Activated naive CD8-positive, alpha-beta T cell treated with anti-CD3 and anti-CD28 coated beads, Interleukin-2, amount 50 U/mL, for 24 hours (primary cell): ENCODE data around the gene DIS3L2.
"Not testable (repeated sequence)": the region's sequence is repeated elsewhere in the genome, so short reads cannot be mapped to it uniquely, and the experiment has no call there.

ENCODE experiments used
- ATAC-seq: fragments of 150-1000 bp; cut with Tn5 transposase; one replicate; pipeline ENCODE4 v1.10.0; 2021
- DNase-seq: peaks from one replicate; pipeline ENCODE4 v3.0.0; 2021
- H3K27ac Mint-ChIP-seq: one replicate; pipeline ENCODE4 v1.8.0; 2021; ENCODE audit warnings: mild to moderate bottlenecking, mixed read lengths
- H3K27me3 Mint-ChIP-seq: one replicate; pipeline ENCODE4 v1.8.0; 2021; ENCODE audit warnings: mixed read lengths
- H3K36me3 Mint-ChIP-seq: one replicate; pipeline ENCODE4 v1.8.0; 2021; ENCODE audit warnings: low read depth, mixed read lengths
- H3K4me1 Mint-ChIP-seq: one replicate; pipeline ENCODE4 v1.8.0; 2021; ENCODE audit warnings: mixed read lengths
- H3K4me3 Mint-ChIP-seq: one replicate; pipeline ENCODE4 v1.8.0; 2021; ENCODE audit warnings: mild to moderate bottlenecking, moderate library complexity, mixed read lengths
- H3K9me3 Mint-ChIP-seq: one replicate; pipeline ENCODE4 v1.8.0; 2021; ENCODE audit warnings: mixed read lengths

The DIS3L2 gene

GRCh38 chr2:232111551-232111950 is 150.0 kb downstream of the DIS3L2 start:
- DNase-seq (no peak), ATAC-seq (no peak)
- H3K27me3 Mint-ChIP-seq, result no peaks in the 10 kb centered on the region
- H3K9me3 Mint-ChIP-seq, result no peaks in the 10 kb centered on the region
- no peak overlapping the region for H3K4me3 Mint-ChIP-seq
- H3K4me1 Mint-ChIP-seq, result peaks cover 10% of the 10 kb centered on the region
- H3K27ac Mint-ChIP-seq, result no peak overlapping the region
- peaks cover 7% of the 10 kb centered on the region for H3K36me3 Mint-ChIP-seq

DNA sequence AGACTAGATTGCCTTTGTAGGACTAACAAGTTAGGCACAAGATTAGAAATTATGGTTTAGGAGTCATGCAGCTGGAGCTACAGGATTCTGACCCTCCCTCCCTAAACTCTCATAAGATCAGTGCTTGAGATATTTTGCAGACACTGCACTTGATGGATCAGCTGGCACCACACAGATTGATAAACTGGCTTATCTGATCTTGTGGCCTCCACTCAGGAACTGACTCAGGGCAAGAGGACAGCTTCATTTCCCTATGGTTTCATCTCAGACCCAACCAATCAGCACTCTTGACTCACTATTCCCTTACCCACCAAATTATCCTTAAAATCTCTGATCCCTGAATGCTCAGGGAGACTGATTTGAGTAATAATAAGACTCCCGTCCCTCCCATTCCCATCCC is 152.3 kb downstream of the DIS3L2 start:
- DNase-seq (no peak), ATAC-seq (peak; percentile 20)
- Mint-ChIP-seq H3K9me3 (no peaks in the 10 kb centered on the region), H3K4me3 (no peak overlapping the region), H3K36me3 (peaks cover 2% of the 10 kb centered on the region), H3K4me1 (peaks cover 19% of the 10 kb centered on the region), H3K27me3 (no peaks in the 10 kb centered on the region), H3K27ac (no peak overlapping the region)

DNA sequence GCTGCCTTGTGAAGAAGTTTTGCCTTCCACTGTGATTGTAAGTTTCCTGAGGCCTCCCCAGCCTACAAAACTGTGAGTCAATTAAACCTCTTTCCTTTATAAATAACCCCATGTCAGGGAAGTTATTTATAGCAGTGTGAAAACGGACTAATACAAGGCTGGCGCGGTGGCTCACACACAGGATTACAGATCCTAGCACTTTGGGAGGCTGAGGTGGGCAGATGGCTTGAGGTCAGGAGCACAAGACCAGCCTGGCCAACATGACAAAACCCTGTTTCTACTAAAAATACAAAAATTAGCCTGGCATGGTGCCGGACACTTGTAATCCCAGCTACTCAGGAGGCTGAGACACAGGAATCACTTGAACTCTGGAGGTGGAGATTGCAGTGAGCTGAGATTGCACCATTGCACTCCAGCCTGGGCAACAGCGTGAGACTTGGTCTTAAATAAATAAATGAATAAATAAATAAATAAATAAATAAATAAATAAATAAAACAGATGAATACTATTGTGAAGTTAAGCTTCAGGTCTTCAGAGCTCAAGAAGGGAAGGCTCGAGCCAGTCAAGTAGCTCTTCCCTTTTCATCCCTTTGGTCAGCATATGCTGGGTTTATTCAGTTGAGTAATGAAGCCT is 154.3 kb downstream of the DIS3L2 start:
- H3K4me1 Mint-ChIP-seq, result peaks cover 19% of the 10 kb centered on the region
- not testable (repeated sequence) for ATAC-seq, H3K27me3 Mint-ChIP-seq, H3K4me3 Mint-ChIP-seq, DNase-seq, H3K9me3 Mint-ChIP-seq, H3K27ac Mint-ChIP-seq, H3K36me3 Mint-ChIP-seq

- Mint-ChIP-seq H3K4me3 (no peak overlapping the region), H3K27me3 (no peaks in the 10 kb centered on the region), H3K36me3 (peaks cover 2% of the 10 kb centered on the region), H3K9me3 (no peaks in the 10 kb centered on the region), H3K27ac (no peak overlapping the region), H3K4me1 (peaks cover 19% of the 10 kb centered on the region)
- ATAC-seq (no peak), DNase-seq (no peak)
These were observed 155.3 kb downstream of the DIS3L2 start for GRCh38 chr2:232116852-232117251.

DNA sequence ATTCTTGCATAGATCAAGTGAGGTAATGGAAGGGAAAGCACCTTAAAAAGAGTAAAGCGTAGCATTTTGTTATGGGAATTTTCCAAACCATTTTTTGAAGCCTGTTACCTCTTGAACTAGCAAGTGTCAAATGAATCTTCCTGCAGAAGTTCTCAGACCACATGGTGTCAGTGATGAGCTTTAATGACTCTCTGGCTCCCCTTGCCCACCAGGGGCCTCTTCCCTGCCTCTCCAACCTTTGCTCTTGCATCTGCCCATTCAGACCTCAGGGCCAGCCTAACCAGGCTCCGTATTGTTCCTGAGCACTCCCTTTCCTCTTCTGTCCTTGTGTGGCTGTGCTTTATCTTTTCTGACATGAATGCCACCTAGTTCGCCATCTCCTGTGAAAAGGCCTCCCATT is 155.9 kb downstream of the DIS3L2 start:
- H3K4me1 Mint-ChIP-seq, result peaks cover 19% of the 10 kb centered on the region
- H3K27ac Mint-ChIP-seq, result no peak overlapping the region
- ATAC-seq (no peak), DNase-seq (no peak)
- no peaks in the 10 kb centered on the region for H3K9me3 Mint-ChIP-seq
- peaks cover 2% of the 10 kb centered on the region for H3K36me3 Mint-ChIP-seq
- H3K4me3 Mint-ChIP-seq, result no peak overlapping the region
- H3K27me3 Mint-ChIP-seq, result no peaks in the 10 kb centered on the region

GRCh38 chr2:232120911-232121310 is 159.4 kb downstream of the DIS3L2 start:
- DNase-seq, result no peak
- Mint-ChIP-seq H3K27ac (no peak overlapping the region), H3K9me3 (no peaks in the 10 kb centered on the region), H3K4me3 (no peak overlapping the region), H3K4me1 (peaks cover 13% of the 10 kb centered on the region), H3K27me3 (no peaks in the 10 kb centered on the region), H3K36me3 (no peaks in the 10 kb centered on the region)
- ATAC-seq, result no peak

DNA sequence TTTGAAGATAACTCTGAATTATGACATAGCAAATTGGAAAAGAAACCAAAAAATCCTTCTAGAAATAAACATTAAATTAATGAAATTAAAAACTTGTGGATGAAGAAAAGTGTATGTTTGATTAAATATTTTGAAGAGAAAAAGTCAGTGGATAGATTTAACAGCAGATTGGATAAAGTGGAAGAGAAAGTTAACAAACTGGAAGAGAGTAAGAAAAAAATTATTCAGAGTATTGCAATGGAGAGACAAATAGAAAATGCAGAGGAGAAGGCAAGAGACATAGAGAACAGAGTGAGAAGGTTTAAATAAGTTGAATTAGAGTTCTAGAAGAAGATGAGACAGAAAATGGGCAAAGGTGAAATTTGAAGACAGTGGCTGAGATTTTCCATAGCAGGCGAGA is 162.8 kb downstream of the DIS3L2 start:
- Mint-ChIP-seq H3K27me3 (no peaks in the 10 kb centered on the region), H3K9me3 (no peaks in the 10 kb centered on the region), H3K36me3 (no peaks in the 10 kb centered on the region), H3K4me1 (peaks cover 4% of the 10 kb centered on the region), H3K27ac (no peak overlapping the region), H3K4me3 (no peak overlapping the region)
- ATAC-seq (no peak), DNase-seq (no peak)

DNA sequence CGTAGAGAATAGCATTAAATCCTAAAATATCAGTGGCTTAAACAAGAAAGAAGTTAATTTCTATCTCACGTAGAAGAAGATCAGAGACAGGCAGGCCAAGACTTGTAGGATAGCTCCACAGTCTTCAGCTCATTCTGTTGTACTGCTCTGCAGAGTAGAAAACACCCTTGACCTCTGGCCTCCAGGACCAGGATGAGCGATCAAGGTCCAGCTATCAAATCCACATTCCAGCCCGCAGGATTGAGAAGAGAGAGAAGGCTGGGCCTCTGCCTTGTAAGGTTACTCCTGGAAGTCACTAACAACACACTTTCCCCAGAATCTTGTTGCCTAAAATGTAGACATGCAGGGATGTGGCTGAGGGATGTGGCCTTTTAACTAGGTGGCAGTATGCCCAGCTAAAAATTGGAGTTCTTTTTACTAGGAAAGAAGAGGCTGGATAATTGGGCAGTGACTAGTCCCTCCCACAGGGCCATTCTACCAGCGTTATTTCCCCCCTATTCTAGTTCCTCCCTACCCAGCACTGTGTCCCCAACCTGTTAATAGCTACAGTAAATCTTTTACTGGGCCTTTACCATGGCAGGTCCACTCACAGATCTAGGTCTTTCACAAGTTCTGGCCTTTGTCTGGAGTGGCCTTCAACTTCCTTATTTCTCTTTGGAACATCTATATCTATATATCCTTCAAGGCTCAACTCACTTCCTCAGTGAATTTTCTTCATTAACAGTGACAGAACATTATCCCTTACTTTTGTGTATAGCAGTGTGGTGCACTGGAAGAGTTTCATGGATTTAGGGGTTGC is 165.0 kb downstream of the DIS3L2 start:
- Mint-ChIP-seq H3K27ac (no peak overlapping the region), H3K9me3 (no peaks in the 10 kb centered on the region), H3K4me3 (no peak overlapping the region), H3K27me3 (no peaks in the 10 kb centered on the region), H3K36me3 (peaks cover 4% of the 10 kb centered on the region), H3K4me1 (peaks cover 4% of the 10 kb centered on the region)
- ATAC-seq (no peak), DNase-seq (no peak)

DNA sequence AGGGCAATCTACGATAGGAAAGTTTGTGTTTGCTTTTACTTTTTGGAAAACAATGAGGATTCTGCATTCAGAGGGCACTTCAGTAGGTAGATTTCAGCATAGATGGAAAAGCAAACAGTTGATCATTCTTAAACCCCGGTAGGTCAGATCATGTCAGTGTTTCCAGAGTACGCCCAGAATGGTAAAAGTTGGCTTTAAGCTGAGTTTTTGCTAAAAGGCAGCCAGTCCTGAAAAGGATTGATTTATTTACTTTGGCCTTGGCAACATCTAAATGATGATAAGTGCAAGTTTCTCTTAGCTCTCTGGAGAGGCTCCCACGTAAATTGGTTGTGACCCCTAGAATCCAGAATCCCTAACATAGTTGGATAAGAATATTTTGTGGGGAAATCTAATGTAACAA is 168.0 kb downstream of the DIS3L2 start:
- Mint-ChIP-seq H3K36me3 (peaks cover 14% of the 10 kb centered on the region), H3K4me3 (no peak overlapping the region), H3K27me3 (no peaks in the 10 kb centered on the region), H3K27ac (no peak overlapping the region), H3K4me1 (peaks cover 2% of the 10 kb centered on the region), H3K9me3 (no peaks in the 10 kb centered on the region)
- ATAC-seq (no peak), DNase-seq (no peak)

DNA sequence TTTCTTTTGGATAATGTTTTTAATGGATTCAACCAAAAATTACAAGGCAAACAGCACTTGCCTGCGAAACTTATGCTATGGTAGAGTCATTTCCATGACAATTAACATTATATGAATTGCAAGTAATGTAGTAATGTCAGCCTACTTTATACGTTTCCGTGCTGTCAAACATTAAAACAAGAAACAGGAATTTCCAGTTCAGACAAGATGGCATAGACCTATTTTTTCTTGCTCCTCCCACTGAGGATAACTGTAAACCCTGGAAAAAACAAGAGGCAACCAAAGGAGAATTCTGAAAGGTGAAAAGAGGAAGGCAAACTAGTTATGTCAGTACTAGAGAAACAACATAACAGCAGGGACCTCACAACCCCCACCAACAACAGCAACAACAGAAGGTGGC is 170.7 kb downstream of the DIS3L2 start:
- H3K9me3 Mint-ChIP-seq, result no peaks in the 10 kb centered on the region
- no peak for ATAC-seq
- H3K27me3 Mint-ChIP-seq, result no peaks in the 10 kb centered on the region
- no peak overlapping the region for H3K27ac Mint-ChIP-seq
- H3K36me3 Mint-ChIP-seq, result peaks cover 14% of the 10 kb centered on the region
- DNase-seq, result no peak
- no peak overlapping the region for H3K4me3 Mint-ChIP-seq
- peaks cover 10% of the 10 kb centered on the region for H3K4me1 Mint-ChIP-seq

- H3K27me3 Mint-ChIP-seq, result no peaks in the 10 kb centered on the region
- H3K36me3 Mint-ChIP-seq, result peaks cover 17% of the 10 kb centered on the region
- peaks cover 18% of the 10 kb centered on the region for H3K4me1 Mint-ChIP-seq
- DNase-seq (no peak), ATAC-seq (no peak)
- H3K9me3 Mint-ChIP-seq, result no peaks in the 10 kb centered on the region
- no peak overlapping the region for H3K4me3 Mint-ChIP-seq
- no peak overlapping the region for H3K27ac Mint-ChIP-seq
These were observed 171.6 kb downstream of the DIS3L2 start for GRCh38 chr2:232133078-232133477.

- Mint-ChIP-seq H3K4me1 (peaks cover 34% of the 10 kb centered on the region), H3K27ac (no peak overlapping the region), H3K27me3 (no peaks in the 10 kb centered on the region), H3K4me3 (no peak overlapping the region), H3K36me3 (peaks cover 21% of the 10 kb centered on the region), H3K9me3 (no peaks in the 10 kb centered on the region)
- ATAC-seq (no peak), DNase-seq (no peak)
These were observed 173.4 kb downstream of the DIS3L2 start for GRCh38 chr2:232134939-232135338.

DNA sequence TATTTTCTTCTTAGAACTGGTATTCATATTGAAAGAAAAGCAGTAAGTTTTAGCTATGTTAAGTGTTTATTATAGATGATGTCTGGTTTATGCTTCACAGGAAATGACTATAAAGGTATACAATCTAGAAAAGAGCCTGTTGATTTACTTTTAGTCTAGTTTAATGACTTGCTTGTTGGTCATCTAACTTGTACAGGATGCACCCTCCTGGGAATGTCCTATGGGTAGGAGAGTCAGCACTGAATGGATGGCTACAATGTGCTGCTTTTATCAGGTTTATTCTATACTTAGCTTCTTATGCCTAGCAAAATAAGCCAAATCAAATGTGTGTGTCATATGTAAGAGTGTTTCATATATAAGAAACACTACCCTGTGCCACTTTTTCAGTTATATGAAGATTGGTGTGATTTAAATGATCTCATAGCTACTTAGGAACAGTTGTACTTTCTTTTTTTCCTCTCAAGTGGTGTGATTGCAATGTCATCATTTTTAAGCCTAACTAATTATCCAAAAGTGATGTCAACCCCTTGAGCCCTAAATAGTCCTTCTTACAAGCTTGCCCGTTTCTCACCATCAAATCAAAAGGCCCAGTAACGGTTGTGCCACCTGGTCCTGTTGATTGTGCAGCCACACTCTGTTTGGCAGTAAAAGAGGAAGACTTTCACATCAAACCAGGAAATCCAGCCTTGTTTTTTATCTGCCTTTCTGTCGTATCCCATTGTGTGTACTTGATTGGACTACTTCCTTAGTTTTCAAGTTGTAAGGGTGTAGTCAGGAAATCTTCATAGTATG is 176.0 kb downstream of the DIS3L2 start:
- no peak overlapping the region for H3K4me3 Mint-ChIP-seq
- DNase-seq, result no peak
- H3K27ac Mint-ChIP-seq, result no peak overlapping the region
- H3K27me3 Mint-ChIP-seq, result no peaks in the 10 kb centered on the region
- no peaks in the 10 kb centered on the region for H3K9me3 Mint-ChIP-seq
- no peak for ATAC-seq
- H3K36me3 Mint-ChIP-seq, result peaks cover 9% of the 10 kb centered on the region
- H3K4me1 Mint-ChIP-seq, result peaks cover 39% of the 10 kb centered on the region

GRCh38 chr2:232138441-232138840 is 176.9 kb downstream of the DIS3L2 start:
- ATAC-seq (no peak), DNase-seq (no peak)
- Mint-ChIP-seq H3K27ac (peak overlapping the region; percentile 76), H3K27me3 (no peaks in the 10 kb centered on the region), H3K36me3 (peaks cover 7% of the 10 kb centered on the region), H3K4me1 (peaks cover 39% of the 10 kb centered on the region), H3K4me3 (no peak overlapping the region), H3K9me3 (no peaks in the 10 kb centered on the region)

- H3K27me3 Mint-ChIP-seq, result no peaks in the 10 kb centered on the region
- peak overlapping the region; percentile 76 for H3K27ac Mint-ChIP-seq
- H3K36me3 Mint-ChIP-seq, result peaks cover 7% of the 10 kb centered on the region
- ATAC-seq (peak; percentile 63), DNase-seq (peak; percentile 3)
- peaks cover 39% of the 10 kb centered on the region for H3K4me1 Mint-ChIP-seq
- peak overlapping the region; percentile 32 for H3K4me3 Mint-ChIP-seq
- H3K9me3 Mint-ChIP-seq, result no peaks in the 10 kb centered on the region
These were observed 177.7 kb downstream of the DIS3L2 start for GRCh38 chr2:232139171-232139594.
